GM10266 (cell line): Measurements from ENCODE around the gene FAM229B.

Experiments
- DNase-seq: peaks from one replicate; pipeline ENCODE4 v3.0.0; 2012; ENCODE audit errors: extremely low spot score
- CTCF ChIP-seq: IDR thresholded peaks from 2 replicates; pipeline ENCODE4 v1.5.1; 2012; ENCODE audit warnings: mild to moderate bottlenecking, low read depth; ENCODE audit not compliant: control insufficient read depth, insufficient read depth; ENCODE audit errors: missing control alignments

Gene FAM229B

DNA sequence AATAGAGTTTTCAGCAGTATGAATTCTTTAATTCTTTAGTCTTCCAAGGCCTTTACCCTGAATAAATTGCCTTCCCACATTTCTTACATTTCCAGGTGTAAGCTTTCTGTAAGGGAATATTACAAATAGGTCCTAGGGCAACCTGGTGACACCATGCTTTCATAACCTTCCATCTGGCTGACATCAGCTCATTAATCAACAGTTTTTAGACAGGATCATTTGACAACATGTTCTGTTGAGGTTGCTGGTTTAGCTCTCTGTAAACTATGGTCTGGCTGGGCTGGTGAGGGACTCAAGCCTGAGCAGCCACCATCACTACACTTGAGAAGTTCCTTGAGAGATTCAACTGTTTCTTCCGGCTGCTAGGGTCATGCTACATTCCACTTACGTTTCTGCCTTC is 19.2 kb downstream of the FAM229B start:
- DNase-seq, result no peak
- TF ChIP-seq CTCF, result no peak

GRCh38 chr6:112109262-112109661 is 21.9 kb downstream of the FAM229B start:
- no peak for TF ChIP-seq CTCF
- no peak for DNase-seq

DNA sequence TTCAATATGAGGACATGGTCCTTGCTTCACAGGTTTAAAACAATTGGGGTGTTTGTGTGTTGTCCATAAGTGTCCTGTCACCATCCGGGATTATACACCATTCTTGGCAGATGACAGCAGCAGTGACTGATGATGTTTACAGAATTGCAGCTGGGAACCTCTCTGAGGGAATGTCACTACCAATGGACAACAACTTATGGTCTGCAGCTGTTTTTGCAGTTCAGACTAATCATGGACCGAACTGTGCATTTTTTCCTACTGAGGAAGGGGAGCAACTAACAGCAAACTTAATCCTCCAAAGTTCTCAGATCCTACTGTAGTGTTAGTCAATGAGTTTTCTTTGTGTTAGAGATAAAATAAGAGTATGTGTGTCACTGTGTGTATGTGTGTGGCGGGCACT is 26.0 kb downstream of the FAM229B start:
- no peak for TF ChIP-seq CTCF
- DNase-seq, result no peak

DNA sequence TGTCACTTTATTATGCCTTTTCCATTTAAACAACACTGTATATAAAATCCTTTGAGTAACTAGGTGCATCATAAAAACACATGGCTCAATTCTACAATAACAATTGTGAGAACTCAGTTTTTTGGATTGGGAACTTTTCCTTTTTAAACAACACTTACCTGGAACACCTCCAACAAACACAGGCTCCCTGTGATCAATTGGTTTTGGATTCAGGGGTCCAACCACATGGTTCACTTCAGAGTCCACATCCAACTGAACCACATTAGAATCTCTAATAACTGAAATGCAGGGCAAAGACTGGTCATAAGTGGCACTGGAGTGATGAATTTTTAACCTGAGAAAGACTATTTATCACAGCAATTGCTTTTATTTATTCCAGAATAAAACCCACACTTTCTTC is 26.5 kb downstream of the FAM229B start:
- DNase-seq, result no peak
- no peak for TF ChIP-seq CTCF

GRCh38 chr6:112114577-112115223 is 27.3 kb downstream of the FAM229B start:
- no peak for TF ChIP-seq CTCF
- DNase-seq, result no peak

GRCh38 chr6:112116221-112116620 is 28.8 kb downstream of the FAM229B start:
- DNase-seq, result no peak
- no peak for TF ChIP-seq CTCF

- DNase-seq, result no peak
- no peak for TF ChIP-seq CTCF
Observed at GRCh38 chr6:112117554-112117953, 30.2 kb downstream of the FAM229B start.
